Mesenchymal stem cell (in vitro differentiated cells and primary cell): ENCODE data around the gene CA5A.

Source experiments
- DNase-seq: peaks from one replicate; pipeline ENCODE4 v3.0.0-alpha.2; 2013
- H2AFZ ChIP-seq: one replicate; pipeline ENCODE4 v1.6.1; 2013; ENCODE audit warnings: low read depth, mild to moderate bottlenecking, control low read depth, inconsistent platforms, low read length, moderate library complexity
- H2AK5ac ChIP-seq: 2 replicates; pipeline ENCODE4 v1.6.1; 2013; ENCODE audit warnings: low read length, moderate library complexity, mild to moderate bottlenecking, inconsistent platforms; ENCODE audit not compliant: severe bottlenecking
- H2BK120ac ChIP-seq: one replicate; pipeline ENCODE4 v1.6.1; 2013; ENCODE audit warnings: low read depth, mild to moderate bottlenecking, inconsistent platforms, low read length, moderate library complexity
- H2BK12ac ChIP-seq, 2 experiments: one replicate each; pipeline ENCODE4 v1.6.1; 2013; ENCODE audit warnings: inconsistent platforms in 2 of 2, low read length in 2 of 2, mild to moderate bottlenecking in 2 of 2, moderate library complexity in 2 of 2, control low read depth in 1 of 2
- H2BK15ac ChIP-seq: one replicate; pipeline ENCODE4 v1.6.1; 2013; ENCODE audit warnings: mild to moderate bottlenecking, low read depth, inconsistent platforms; ENCODE audit not compliant: poor library complexity, severe bottlenecking
- H2BK5ac ChIP-seq: 2 replicates; pipeline ENCODE4 v1.6.1; 2013; ENCODE audit warnings: low read depth, mild to moderate bottlenecking, low read length, control low read depth, inconsistent platforms; ENCODE audit not compliant: poor library complexity, severe bottlenecking
- H3K14ac ChIP-seq, 2 experiments: one replicate each; pipeline ENCODE4 v1.6.1; 2013; ENCODE audit warnings: inconsistent platforms in 2 of 2, low read length in 2 of 2, control low read depth in 1 of 2, mild to moderate bottlenecking in 1 of 2, moderate library complexity in 1 of 2
- H3K18ac ChIP-seq, 2 experiments: one replicate each; pipeline ENCODE4 v1.6.1; 2013; ENCODE audit warnings: inconsistent platforms in 2 of 2, low read length in 2 of 2, control low read depth in 1 of 2, low read depth in 1 of 2, mild to moderate bottlenecking in 1 of 2
- H3K23ac ChIP-seq, 2 experiments: one replicate each; pipeline ENCODE4 v1.6.1; 2013; ENCODE audit warnings: inconsistent platforms in 2 of 2, low read length in 2 of 2, mild to moderate bottlenecking in 2 of 2, moderate library complexity in 2 of 2, control low read depth in 1 of 2
- H3K27ac ChIP-seq: 2 replicates; pipeline ENCODE4 v1.5.1; 2013; ENCODE audit warnings: mild to moderate bottlenecking, moderate library complexity, low read length, control low read depth, inconsistent platforms; ENCODE audit not compliant: poor library complexity, severe bottlenecking
- H3K27me3 ChIP-seq, 2 experiments: 2 replicates each; pipeline versions ENCODE4 v1.6.1 to v1.7.0; 2013; ENCODE audit warnings: low read length in 2 of 2, mild to moderate bottlenecking in 2 of 2, moderate library complexity in 2 of 2, control low read depth in 1 of 2, inconsistent platforms in 1 of 2; ENCODE audit not compliant: control insufficient read depth in 1 of 2, insufficient read depth in 1 of 2
- H3K36me3 ChIP-seq, 2 experiments: 2 replicates each; pipeline versions ENCODE4 v1.6.1 to v1.7.0; 2013; ENCODE audit warnings: low read length in 2 of 2, control low read depth in 1 of 2, inconsistent platforms in 1 of 2, low read depth in 1 of 2, mild to moderate bottlenecking in 1 of 2; ENCODE audit not compliant: insufficient read depth in 2 of 2, control insufficient read depth in 1 of 2
- H3K4ac ChIP-seq, 2 experiments: one replicate each; pipeline ENCODE4 v1.6.1; 2013; ENCODE audit warnings: inconsistent platforms in 2 of 2, low read length in 2 of 2, mild to moderate bottlenecking in 2 of 2, moderate library complexity in 2 of 2, control low read depth in 1 of 2, low read depth in 1 of 2
- H3K4me1 ChIP-seq: 2 replicates; pipeline ENCODE4 v1.6.1; 2013; ENCODE audit warnings: low read depth, low read length, control low read depth; ENCODE audit not compliant: control insufficient read depth, insufficient read depth
- H3K4me2 ChIP-seq: 2 replicates; pipeline ENCODE4 v1.6.1; 2013; ENCODE audit warnings: low read length, mild to moderate bottlenecking, inconsistent platforms; ENCODE audit not compliant: poor library complexity, severe bottlenecking
- H3K4me3 ChIP-seq, 2 experiments: 2 replicates each; pipeline versions ENCODE4 v1.5.1 to v1.7.0; 2013; ENCODE audit warnings: low read length in 2 of 2, mild to moderate bottlenecking in 2 of 2, control low read depth in 1 of 2, low read depth in 1 of 2; ENCODE audit not compliant: insufficient read depth in 1 of 2
- H3K79me1 ChIP-seq: replicated peaks from 2 replicates; pipeline ENCODE4 v1.6.1; 2013; ENCODE audit warnings: mild to moderate bottlenecking, control low read depth, low read length, inconsistent platforms; ENCODE audit not compliant: poor library complexity, severe bottlenecking
- H3K9ac ChIP-seq: 2 replicates; pipeline ENCODE4 v1.7.0; 2013; ENCODE audit warnings: mild to moderate bottlenecking, low read length, moderate library complexity
- H3K9me3 ChIP-seq: 2 replicates; pipeline ENCODE4 v1.7.0; 2013; ENCODE audit warnings: mild to moderate bottlenecking, low read length; ENCODE audit not compliant: control insufficient read depth
- H4K8ac ChIP-seq: one replicate; pipeline ENCODE4 v1.6.1; 2013; ENCODE audit warnings: inconsistent platforms, mild to moderate bottlenecking, low read length, moderate library complexity
- H4K91ac ChIP-seq: one replicate; pipeline ENCODE4 v1.6.1; 2013; ENCODE audit warnings: mild to moderate bottlenecking, low read length, inconsistent platforms
- WGBS: methylation state at CpG from one replicate; pipeline ENCODE4 v1.1.7; 2013; ENCODE audit warnings: mixed read lengths; 5-methylcytosine and 5-hydroxymethylcytosine counted together

Gene CA5A

GRCh38 chr16:87850009-87851006 lies 86.0 kb downstream of the CA5A start:
- Histone ChIP-seq H4K91ac (peak overlapping the region; percentile 48), H3K18ac (no peak overlapping the region), H3K9ac (no peak overlapping the region), H3K4ac (no peak overlapping the region), H3K14ac (no peak overlapping the region), H2BK120ac (no peak overlapping the region), H2BK15ac (no peak overlapping the region), H3K27ac (no peak overlapping the region), H3K4me3 (no peak overlapping the region), H3K4me2 (no peak overlapping the region), H3K23ac (no peak overlapping the region), H3K79me1 (peaks cover 25% of the 10 kb centered on the region), H3K4me1 (peaks cover 44% of the 10 kb centered on the region), H2AFZ (no peak overlapping the region), H3K9me3 (no peaks in the 10 kb centered on the region), H3K36me3 (peaks cover 11 to 71% of the 10 kb centered on the region in 2 experiments), H3K27me3 (peaks cover 0 to 6% of the 10 kb centered on the region in 2 experiments), H4K8ac (peak overlapping the region; percentile 25), H2AK5ac (no peak overlapping the region), H2BK5ac (no peak overlapping the region), H2BK12ac (no peak overlapping the region)
- 60% methylated on average over 25 of the region's 25 CpGs for WGBS
- peak; percentile 51 for DNase-seq

- H3K9me3 ChIP-seq, result no peaks in the 10 kb centered on the region
- H4K8ac ChIP-seq, result no peak overlapping the region
- H2BK15ac ChIP-seq, result peak overlapping the region; percentile 6
- H3K14ac ChIP-seq, result no peak overlapping the region
- peaks cover 24% of the 10 kb centered on the region for H3K79me1 ChIP-seq
- peaks cover 38% of the 10 kb centered on the region for H3K4me1 ChIP-seq
- H3K4me2 ChIP-seq, result no peak overlapping the region
- no peak overlapping the region for H3K23ac ChIP-seq
- no peak overlapping the region for H3K4me3 ChIP-seq
- H3K4ac ChIP-seq, result no peak overlapping the region
- DNase-seq, result no peak
- no peak overlapping the region for H2BK120ac ChIP-seq
- H2BK5ac ChIP-seq, result no peak overlapping the region
- H2AFZ ChIP-seq, result no peak overlapping the region
- H4K91ac ChIP-seq, result no peak overlapping the region
- peaks cover 0 to 6% of the 10 kb centered on the region in 2 experiments for H3K27me3 ChIP-seq
- peaks cover 11 to 70% of the 10 kb centered on the region in 2 experiments for H3K36me3 ChIP-seq
- no peak overlapping the region for H3K27ac ChIP-seq
- no peak overlapping the region for H2BK12ac ChIP-seq
- H3K18ac ChIP-seq, result no peak overlapping the region
- no peak overlapping the region for H3K9ac ChIP-seq
- no peak overlapping the region for H2AK5ac ChIP-seq
- 91% methylated on average over 16 of the region's 16 CpGs for WGBS
Observed at GRCh38 chr16:87849419-87850008, 86.8 kb downstream of the CA5A start.

GRCh38 chr16:87848676-87849345 lies 87.5 kb downstream of the CA5A start:
- Histone ChIP-seq H3K4me3 (no peak overlapping the region), H3K4me2 (no peak overlapping the region), H3K4ac (no peak overlapping the region), H3K27me3 (peaks cover 0 to 6% of the 10 kb centered on the region in 2 experiments), H2AK5ac (no peak overlapping the region), H4K91ac (no peak overlapping the region), H2BK5ac (no peak overlapping the region), H3K4me1 (peaks cover 37% of the 10 kb centered on the region), H4K8ac (no peak overlapping the region), H2AFZ (no peak overlapping the region), H3K23ac (no peak overlapping the region), H3K36me3 (peaks cover 11 to 75% of the 10 kb centered on the region in 2 experiments), H3K14ac (no peak overlapping the region), H2BK15ac (no peak overlapping the region), H3K79me1 (peaks cover 29% of the 10 kb centered on the region), H2BK12ac (no peak overlapping the region), H3K27ac (no peak overlapping the region), H3K18ac (no peak overlapping the region), H3K9me3 (no peaks in the 10 kb centered on the region), H3K9ac (no peak overlapping the region), H2BK120ac (no peak overlapping the region)
- 98% methylated on average over 17 of the region's 18 CpGs for WGBS
- DNase-seq, result no peak
